ENCODE measurements around the gene EPB41L4A.
A peak's percentile ranks its signal among the peaks of the same experiment; 100 is the strongest.

DNA sequence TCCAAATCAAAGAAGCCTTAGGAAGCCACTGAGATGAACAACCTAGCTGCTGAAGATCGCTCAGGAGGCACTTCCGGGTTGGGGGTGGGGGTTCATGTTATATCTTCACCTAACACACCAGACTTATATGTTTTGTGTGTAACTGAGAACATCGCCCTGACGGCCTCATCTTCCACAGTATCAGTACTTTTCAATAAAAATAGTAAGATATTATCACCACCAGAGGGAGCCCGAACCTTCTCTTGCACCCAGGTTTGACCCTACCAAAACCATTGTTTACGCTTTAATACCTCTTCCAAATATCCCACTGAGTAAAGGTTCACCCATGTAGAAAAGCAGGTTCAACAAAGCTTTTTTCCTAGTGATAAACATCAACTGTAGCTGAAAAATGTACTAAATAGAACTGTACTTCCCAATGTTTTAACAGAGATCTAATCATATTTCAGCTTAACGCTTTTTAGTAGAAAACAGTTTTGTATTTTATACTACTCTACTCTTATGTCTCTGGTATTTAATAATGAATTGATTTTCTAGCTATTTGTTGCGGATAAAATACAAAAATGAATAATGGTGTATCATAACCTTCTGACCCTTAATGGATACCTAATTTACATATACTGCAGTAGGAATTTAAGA is 244.0 kb downstream of the EPB41L4A start:
- no peak for TF ChIP-seq POLR2A (IDR thresholded peaks at IDR 0.05)
- peak; percentile 48 to 76 (median 70) for TF ChIP-seq CTCF (IDR thresholded peaks at IDR 0.05)
